ENCODE data around the gene SLC1A2.
"Not testable (repeated sequence)": the region's sequence is repeated elsewhere in the genome, so short reads cannot be mapped to it uniquely, and the experiment has no call there.

Gene SLC1A2

DNA sequence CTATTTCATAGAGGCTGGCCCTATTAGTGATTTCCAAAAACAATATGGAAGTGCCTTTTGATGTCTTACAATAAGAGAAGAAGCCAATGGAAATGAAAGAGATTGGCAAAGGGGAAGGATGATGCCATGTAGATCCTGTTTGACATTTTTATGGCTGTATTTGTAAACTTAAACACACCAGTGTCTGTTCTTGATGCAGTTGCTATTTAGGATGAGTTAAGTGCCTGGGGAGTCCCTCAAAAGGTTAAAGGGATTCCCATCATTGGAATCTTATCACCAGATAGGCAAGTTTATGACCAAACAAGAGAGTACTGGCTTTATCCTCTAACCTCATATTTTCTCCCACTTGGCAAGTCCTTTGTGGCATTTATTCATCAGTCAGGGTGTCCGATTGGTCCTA, 189.0 kb downstream of the SLC1A2 start:
- no peak for DNase-seq (ENCODE audit: low read depth)
- TF ChIP-seq, protein P1, sequence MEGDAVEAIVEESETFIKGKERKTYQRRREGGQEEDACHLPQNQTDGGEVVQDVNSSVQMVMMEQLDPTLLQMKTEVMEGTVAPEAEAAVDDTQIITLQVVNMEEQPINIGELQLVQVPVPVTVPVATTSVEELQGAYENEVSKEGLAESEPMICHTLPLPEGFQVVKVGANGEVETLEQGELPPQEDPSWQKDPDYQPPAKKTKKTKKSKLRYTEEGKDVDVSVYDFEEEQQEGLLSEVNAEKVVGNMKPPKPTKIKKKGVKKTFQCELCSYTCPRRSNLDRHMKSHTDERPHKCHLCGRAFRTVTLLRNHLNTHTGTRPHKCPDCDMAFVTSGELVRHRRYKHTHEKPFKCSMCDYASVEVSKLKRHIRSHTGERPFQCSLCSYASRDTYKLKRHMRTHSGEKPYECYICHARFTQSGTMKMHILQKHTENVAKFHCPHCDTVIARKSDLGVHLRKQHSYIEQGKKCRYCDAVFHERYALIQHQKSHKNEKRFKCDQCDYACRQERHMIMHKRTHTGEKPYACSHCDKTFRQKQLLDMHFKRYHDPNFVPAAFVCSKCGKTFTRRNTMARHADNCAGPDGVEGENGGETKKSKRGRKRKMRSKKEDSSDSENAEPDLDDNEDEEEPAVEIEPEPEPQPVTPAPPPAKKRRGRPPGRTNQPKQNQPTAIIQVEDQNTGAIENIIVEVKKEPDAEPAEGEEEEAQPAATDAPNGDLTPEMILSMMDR (IDR thresholded peaks at IDR 0.05; ENCODE audit: low read length, missing control alignments): no peak
- no peak overlapping the region for H3K4me3 ChIP-seq (replicated peaks; ENCODE audit: low read depth, low read length)

GRCh38 chr11:35228328-35228725, 191.0 kb downstream of the SLC1A2 start:
- TF ChIP-seq, protein P1 (IDR thresholded peaks at IDR 0.05; ENCODE audit: low read length, missing control alignments): no peak
- H3K4me3 ChIP-seq (replicated peaks; ENCODE audit: low read depth, low read length): no peak overlapping the region
- DNase-seq (ENCODE audit: low read depth): no peak

- DNase-seq (ENCODE audit: low read depth): peak; percentile 28
- H3K4me3 ChIP-seq (replicated peaks; ENCODE audit: low read depth, low read length): no peak overlapping the region
- TF ChIP-seq, protein P1 (IDR thresholded peaks at IDR 0.05; ENCODE audit: low read length, missing control alignments): no peak
Observed at GRCh38 chr11:35227576-35228327, 191.6 kb downstream of the SLC1A2 start.

- not testable (repeated sequence) for DNase-seq (ENCODE audit: low read depth)
Observed at GRCh38 chr11:35226756-35227155, 192.6 kb downstream of the SLC1A2 start.

GRCh38 chr11:35225946-35226520, 193.3 kb downstream of the SLC1A2 start:
- DNase-seq (ENCODE audit: low read depth): no peak
- H3K4me3 ChIP-seq (replicated peaks; ENCODE audit: low read depth, low read length): no peak overlapping the region
- TF ChIP-seq, protein P1 (IDR thresholded peaks at IDR 0.05; ENCODE audit: low read length, missing control alignments): no peak

More at GRCh38 chr11:35226756-35227155, 192.6 kb downstream of the SLC1A2 start:
- not testable (repeated sequence) for H3K4me3 ChIP-seq (replicated peaks; ENCODE audit: low read depth, low read length)

DNA sequence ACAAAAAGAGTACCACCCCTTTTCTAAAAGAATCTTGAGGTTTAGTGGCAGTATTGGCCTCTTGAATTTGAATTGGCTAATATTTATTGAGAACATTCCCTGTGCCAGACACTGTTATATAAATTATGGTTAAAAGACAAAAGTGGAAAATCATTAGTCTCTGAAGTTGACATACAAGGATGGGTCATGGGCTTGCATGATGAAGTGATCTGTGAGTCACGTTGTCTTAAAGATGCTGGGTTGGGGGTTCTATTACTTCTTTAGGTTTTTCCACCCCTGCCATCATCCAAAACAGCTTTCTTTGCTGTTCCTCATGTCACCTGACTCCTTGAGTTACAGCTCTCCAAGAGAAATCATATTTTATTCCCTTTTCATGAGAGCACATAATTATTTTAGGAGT, 195.4 kb downstream of the SLC1A2 start:
- no peak overlapping the region for H3K4me3 ChIP-seq (replicated peaks; ENCODE audit: low read depth, low read length)
- TF ChIP-seq, protein P1 (IDR thresholded peaks at IDR 0.05; ENCODE audit: low read length, missing control alignments): no peak
- DNase-seq (ENCODE audit: low read depth): no peak

GRCh38 chr11:35223371-35223796, 196.0 kb downstream of the SLC1A2 start:
- peak; percentile 46 for DNase-seq (ENCODE audit: low read depth)
- TF ChIP-seq, protein P1 (IDR thresholded peaks at IDR 0.05; ENCODE audit: low read length, missing control alignments): no peak
- no peak overlapping the region for H3K4me3 ChIP-seq (replicated peaks; ENCODE audit: low read depth, low read length)

Measured in fibroblast of pulmonary artery (primary cell).